HG02840 (cell line): ENCODE data around the gene RASSF6.
A peak's percentile ranks its signal among the peaks of the same experiment; 100 is the strongest.
"Not testable (repeated sequence)": the region's sequence is repeated elsewhere in the genome, so short reads cannot be mapped to it uniquely, and the experiment has no call there.

ENCODE experiments used
- ATAC-seq: cut with Tn5 transposase; IDR thresholded peaks from one replicate; pipeline ENCODE4 v1.9.1; 2021; ENCODE audit warnings: mild to moderate bottlenecking, moderate library complexity, moderate number of reproducible peaks; ENCODE audit not compliant: unreplicated experiment, low FRiP score

Gene RASSF6

GRCh38 chr4:73585345-73585744 is 34.9 kb downstream of the RASSF6 start:
- ATAC-seq: no peak

GRCh38 chr4:73583666-73584065 is 36.6 kb downstream of the RASSF6 start:
- no peak for ATAC-seq

- no peak for ATAC-seq
These were observed 42.9 kb downstream of the RASSF6 start for GRCh38 chr4:73577371-73577770.

GRCh38 chr4:73576381-73576780 is 43.9 kb downstream of the RASSF6 start:
- ATAC-seq: no peak

GRCh38 chr4:73575660-73576059 is 44.6 kb downstream of the RASSF6 start:
- no peak for ATAC-seq

GRCh38 chr4:73573794-73574528 is 46.3 kb downstream of the RASSF6 start:
- ATAC-seq: peak; percentile 45

- not testable (repeated sequence) for ATAC-seq
These were observed 69.4 kb downstream of the RASSF6 start for GRCh38 chr4:73550865-73551264.

GRCh38 chr4:73544620-73545019 is 75.6 kb downstream of the RASSF6 start:
- no peak for ATAC-seq

- ATAC-seq: no peak
These were observed 79.0 kb downstream of the RASSF6 start for GRCh38 chr4:73541251-73541650.

GRCh38 chr4:73540826-73541225 is 79.4 kb downstream of the RASSF6 start:
- no peak for ATAC-seq

GRCh38 chr4:73539386-73539785 is 80.8 kb downstream of the RASSF6 start:
- no peak for ATAC-seq

- ATAC-seq: no peak
These were observed 82.1 kb downstream of the RASSF6 start for GRCh38 chr4:73538162-73538561.

- ATAC-seq: no peak
These were observed 86.5 kb downstream of the RASSF6 start for GRCh38 chr4:73533515-73534422.

GRCh38 chr4:73528171-73528570 is 92.1 kb downstream of the RASSF6 start:
- no peak for ATAC-seq

GRCh38 chr4:73527196-73527595 is 93.0 kb downstream of the RASSF6 start:
- no peak for ATAC-seq

- no peak for ATAC-seq
These were observed 94.6 kb downstream of the RASSF6 start for GRCh38 chr4:73525611-73526010.

- no peak for ATAC-seq
These were observed 97.1 kb downstream of the RASSF6 start for GRCh38 chr4:73523126-73523525.
